OCI-LY1 (cell line): Measurements from ENCODE around the gene TNFRSF18.
"Not testable (repeated sequence)": the region's sequence is repeated elsewhere in the genome, so short reads cannot be mapped to it uniquely, and the experiment has no call there.

ENCODE experiments used
- H2AFZ ChIP-seq: fragments of 200-600 bp; sonication (generic), shearing (Covaris generic); 2 replicates; pipeline ENCODE4 v1.6.0; 2014; ENCODE audit warnings: antibody characterized with exemption, mild to moderate bottlenecking, low read length
- H3F3A ChIP-seq: fragments of 200-600 bp; sonication (generic), shearing (Covaris generic); 2 replicates; pipeline ENCODE4 v1.6.0; 2014; ENCODE audit warnings: mild to moderate bottlenecking, antibody characterized with exemption, low read length, moderate library complexity; ENCODE audit not compliant: insufficient read depth
- H3K27ac ChIP-seq: fragments of 200-600 bp; sonication (generic); 2 replicates; pipeline ENCODE4 v1.5.1; 2014; ENCODE audit warnings: low read length, mixed run types, mild to moderate bottlenecking, low read depth; ENCODE audit not compliant: poor library complexity, severe bottlenecking
- H3K27me3 ChIP-seq: fragments of 200-600 bp; sonication (generic); 2 replicates; pipeline ENCODE4 v1.6.0; 2014; ENCODE audit warnings: antibody characterized with exemption, mild to moderate bottlenecking, low read length, moderate library complexity; ENCODE audit not compliant: insufficient read depth
- H3K36me3 ChIP-seq: fragments of 200-600 bp; sonication (generic); 2 replicates; pipeline ENCODE4 v1.6.1; 2014; ENCODE audit warnings: mild to moderate bottlenecking, antibody characterized with exemption, low read length, moderate library complexity, mixed read lengths; ENCODE audit not compliant: insufficient read depth
- H3K4me1 ChIP-seq: fragments of 200-600 bp; sonication (generic); 2 replicates; pipeline ENCODE4 v1.5.1; 2014; ENCODE audit warnings: mild to moderate bottlenecking, low read length, moderate library complexity; ENCODE audit not compliant: insufficient read depth, severe bottlenecking
- H3K4me2 ChIP-seq: fragments of 200-600 bp; sonication (generic), shearing (Covaris generic); 2 replicates; pipeline ENCODE4 v1.6.1; 2014; ENCODE audit warnings: low read length
- H3K4me3 ChIP-seq: fragments of 200-600 bp; sonication (generic); 2 replicates; pipeline ENCODE4 v1.5.1; 2014; ENCODE audit warnings: low read length, low read depth, mild to moderate bottlenecking, mixed read lengths; ENCODE audit not compliant: poor library complexity, severe bottlenecking
- H3K79me2 ChIP-seq: fragments of 200-600 bp; shearing (Covaris generic); 2 replicates; pipeline ENCODE4 v1.6.1; 2016; ENCODE audit warnings: mixed run types, low read length, mixed read lengths; ENCODE audit not compliant: insufficient read depth
- H3K9ac ChIP-seq: fragments of 200-600 bp; sonication (generic), shearing (Covaris generic); 2 replicates; pipeline ENCODE4 v1.6.1; 2014; ENCODE audit warnings: mild to moderate bottlenecking, low read length, mixed read lengths
- H3K9me2 ChIP-seq: fragments of 200-600 bp; sonication (generic), shearing (Covaris generic); 2 replicates; pipeline ENCODE4 v1.6.1; 2014; ENCODE audit warnings: low read depth, mild to moderate bottlenecking, low read length, mixed read lengths
- H3K9me3 ChIP-seq: fragments of 200-600 bp; shearing (Covaris generic); 2 replicates; pipeline ENCODE4 v1.6.1; 2014; ENCODE audit warnings: low read length, mixed read lengths
- H4K20me1 ChIP-seq: fragments of 200-600 bp; sonication (generic), shearing (Covaris generic); 2 replicates; pipeline ENCODE4 v1.6.0; 2016; ENCODE audit warnings: mild to moderate bottlenecking, low read length; ENCODE audit not compliant: insufficient read depth
- EZH2 ChIP-seq: fragments of 200-600 bp; sonication (generic), shearing (Covaris generic); IDR thresholded peaks from 2 replicates; pipeline ENCODE4 v1.8.0; 2017; ENCODE audit warnings: borderline replicate concordance, mixed run types, mild to moderate bottlenecking, antibody characterized with exemption, low read length, moderate library complexity, mixed read lengths
- TF ChIP-seq, protein P1 (sequence below): fragments of 200-600 bp; sonication (generic), shearing (Covaris generic); IDR thresholded peaks from 2 replicates; pipeline ENCODE4 v1.5.1; 2017; ENCODE audit warnings: mild to moderate bottlenecking, antibody characterized with exemption, low read length, moderate library complexity, mixed read lengths

TNFRSF18 gene

DNA sequence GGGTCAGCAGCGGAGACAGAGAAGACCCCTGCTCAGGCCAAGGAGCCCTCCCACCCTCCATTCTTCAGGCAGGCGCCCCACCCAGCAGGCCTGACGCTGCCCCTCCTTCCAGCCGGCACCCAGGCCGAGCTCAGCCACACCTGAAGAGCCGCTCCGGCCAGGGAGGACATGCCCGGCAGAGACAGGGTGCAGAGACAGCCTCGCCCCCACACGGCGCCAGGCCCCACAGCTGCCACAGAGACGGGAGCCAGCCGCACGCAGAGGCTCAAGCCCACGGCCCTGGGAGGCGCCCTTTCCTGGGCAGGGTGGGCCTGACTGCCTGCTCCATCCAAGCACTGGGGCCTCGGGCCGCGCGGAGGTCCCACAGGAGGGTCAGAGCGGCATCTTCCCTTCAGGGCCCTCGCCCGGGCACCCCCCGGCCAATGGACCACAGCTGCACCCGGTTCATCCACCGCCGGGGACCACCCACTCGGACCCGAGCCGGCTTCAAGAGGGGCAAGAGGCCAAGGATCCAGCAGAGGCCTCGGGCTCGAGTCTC is 27.5 kb downstream of the TNFRSF18 start:
- Histone ChIP-seq H3K4me2 (no peak overlapping the region), H4K20me1 (no peaks in the 10 kb centered on the region), H3K27me3 (no peaks in the 10 kb centered on the region; the same call in 1 of the 2 replicates), H3K9me3 (no peaks in the 10 kb centered on the region), H2AFZ (no peak overlapping the region), H3K79me2 (no peaks in the 10 kb centered on the region), H3K36me3 (no peaks in the 10 kb centered on the region), H3K4me3 (no peak overlapping the region), H3K27ac (no peak overlapping the region), H3K9ac (no peak overlapping the region), H3K4me1 (no peaks in the 10 kb centered on the region), H3F3A (no peaks in the 10 kb centered on the region), H3K9me2 (no peaks in the 10 kb centered on the region)
- TF ChIP-seq, protein P1, sequence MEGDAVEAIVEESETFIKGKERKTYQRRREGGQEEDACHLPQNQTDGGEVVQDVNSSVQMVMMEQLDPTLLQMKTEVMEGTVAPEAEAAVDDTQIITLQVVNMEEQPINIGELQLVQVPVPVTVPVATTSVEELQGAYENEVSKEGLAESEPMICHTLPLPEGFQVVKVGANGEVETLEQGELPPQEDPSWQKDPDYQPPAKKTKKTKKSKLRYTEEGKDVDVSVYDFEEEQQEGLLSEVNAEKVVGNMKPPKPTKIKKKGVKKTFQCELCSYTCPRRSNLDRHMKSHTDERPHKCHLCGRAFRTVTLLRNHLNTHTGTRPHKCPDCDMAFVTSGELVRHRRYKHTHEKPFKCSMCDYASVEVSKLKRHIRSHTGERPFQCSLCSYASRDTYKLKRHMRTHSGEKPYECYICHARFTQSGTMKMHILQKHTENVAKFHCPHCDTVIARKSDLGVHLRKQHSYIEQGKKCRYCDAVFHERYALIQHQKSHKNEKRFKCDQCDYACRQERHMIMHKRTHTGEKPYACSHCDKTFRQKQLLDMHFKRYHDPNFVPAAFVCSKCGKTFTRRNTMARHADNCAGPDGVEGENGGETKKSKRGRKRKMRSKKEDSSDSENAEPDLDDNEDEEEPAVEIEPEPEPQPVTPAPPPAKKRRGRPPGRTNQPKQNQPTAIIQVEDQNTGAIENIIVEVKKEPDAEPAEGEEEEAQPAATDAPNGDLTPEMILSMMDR = no peak
- TF ChIP-seq EZH2 = no peak

DNA sequence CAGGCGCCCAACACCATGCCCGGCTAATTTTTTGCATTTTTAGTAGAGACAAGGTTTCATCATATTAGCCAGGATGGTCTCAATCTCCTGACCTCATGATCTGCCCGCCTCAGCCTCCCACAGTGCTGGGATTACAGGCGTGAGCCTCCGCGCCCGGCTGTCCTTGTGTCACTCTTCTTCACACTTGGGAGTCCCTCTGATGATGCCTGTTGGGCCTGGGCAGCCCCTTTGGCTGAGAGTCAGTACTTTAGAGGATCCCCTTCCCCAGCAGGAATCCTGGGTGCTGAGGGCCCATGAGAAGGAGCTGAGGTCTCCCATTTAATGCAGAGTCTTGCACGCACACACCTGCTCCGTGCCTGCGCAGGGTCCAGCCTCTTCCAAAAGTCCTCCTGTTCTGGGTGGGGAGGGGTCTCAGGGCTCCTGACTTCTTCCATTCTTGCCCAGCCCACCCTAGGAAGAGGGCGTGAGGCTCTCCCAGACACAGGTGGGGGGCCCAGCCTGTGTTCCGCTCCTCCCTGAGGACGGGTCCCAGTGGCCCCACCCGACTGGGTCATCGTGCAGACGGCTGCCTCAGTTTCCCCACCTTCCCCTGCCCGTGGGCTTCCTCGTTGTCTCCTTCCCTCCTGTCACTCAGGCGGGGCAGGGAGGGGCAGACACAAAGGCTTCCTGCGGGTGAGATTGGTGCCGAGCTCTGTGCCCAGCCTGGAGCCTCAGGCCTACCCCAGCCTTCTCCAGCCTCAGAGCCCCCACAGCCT is 28.8 kb downstream of the TNFRSF18 start:
- Histone ChIP-seq H3K27me3 (no peaks in the 10 kb centered on the region; the same call in 1 of the 2 replicates), H3K9me3 (no peaks in the 10 kb centered on the region), H3K4me3 (no peak overlapping the region), H3K79me2 (no peaks in the 10 kb centered on the region), H3F3A (no peaks in the 10 kb centered on the region), H4K20me1 (no peaks in the 10 kb centered on the region), H2AFZ (no peak overlapping the region), H3K4me2 (no peak overlapping the region), H3K27ac (no peak overlapping the region), H3K36me3 (no peaks in the 10 kb centered on the region), H3K4me1 (no peaks in the 10 kb centered on the region), H3K9ac (no peak overlapping the region), H3K9me2 (no peaks in the 10 kb centered on the region)
- TF ChIP-seq EZH2 = no peak
- TF ChIP-seq, protein P1 = no peak

DNA sequence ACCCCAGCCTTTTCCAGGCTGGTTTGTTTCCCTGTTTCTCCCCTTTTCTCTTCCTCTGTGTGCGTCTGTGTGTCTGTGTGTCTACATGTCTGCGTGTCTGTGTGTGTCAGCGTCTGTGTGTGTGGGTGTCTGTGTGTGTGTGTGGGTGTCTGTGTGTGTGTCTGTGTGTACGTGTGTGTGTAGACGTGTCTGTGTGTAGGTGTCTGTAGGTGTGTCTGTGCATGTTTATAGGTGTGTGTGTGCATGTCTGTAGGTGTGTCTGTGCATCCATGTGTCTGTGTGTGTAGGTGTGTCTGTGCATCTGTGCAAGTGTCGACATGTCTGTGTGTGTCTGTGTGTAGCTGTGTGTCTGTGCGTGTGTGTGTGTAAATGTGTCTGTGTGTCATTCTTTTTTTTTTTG is 29.5 kb downstream of the TNFRSF18 start:
- no peak overlapping the region for H3K9ac ChIP-seq
- no peak overlapping the region for H3K4me2 ChIP-seq
- no peak overlapping the region for H3K27ac ChIP-seq
- H4K20me1 ChIP-seq = no peaks in the 10 kb centered on the region
- no peak overlapping the region for H2AFZ ChIP-seq
- TF ChIP-seq, protein P1 = no peak
- no peak for TF ChIP-seq EZH2
- no peaks in the 10 kb centered on the region for H3K36me3 ChIP-seq
- no peaks in the 10 kb centered on the region for H3F3A ChIP-seq
- H3K9me2 ChIP-seq = no peaks in the 10 kb centered on the region
- no peak overlapping the region for H3K4me3 ChIP-seq
- H3K27me3 ChIP-seq = no peaks in the 10 kb centered on the region; the same call in 1 of the 2 replicates
- H3K79me2 ChIP-seq = no peaks in the 10 kb centered on the region
- no peaks in the 10 kb centered on the region for H3K4me1 ChIP-seq
- no peaks in the 10 kb centered on the region for H3K9me3 ChIP-seq

DNA sequence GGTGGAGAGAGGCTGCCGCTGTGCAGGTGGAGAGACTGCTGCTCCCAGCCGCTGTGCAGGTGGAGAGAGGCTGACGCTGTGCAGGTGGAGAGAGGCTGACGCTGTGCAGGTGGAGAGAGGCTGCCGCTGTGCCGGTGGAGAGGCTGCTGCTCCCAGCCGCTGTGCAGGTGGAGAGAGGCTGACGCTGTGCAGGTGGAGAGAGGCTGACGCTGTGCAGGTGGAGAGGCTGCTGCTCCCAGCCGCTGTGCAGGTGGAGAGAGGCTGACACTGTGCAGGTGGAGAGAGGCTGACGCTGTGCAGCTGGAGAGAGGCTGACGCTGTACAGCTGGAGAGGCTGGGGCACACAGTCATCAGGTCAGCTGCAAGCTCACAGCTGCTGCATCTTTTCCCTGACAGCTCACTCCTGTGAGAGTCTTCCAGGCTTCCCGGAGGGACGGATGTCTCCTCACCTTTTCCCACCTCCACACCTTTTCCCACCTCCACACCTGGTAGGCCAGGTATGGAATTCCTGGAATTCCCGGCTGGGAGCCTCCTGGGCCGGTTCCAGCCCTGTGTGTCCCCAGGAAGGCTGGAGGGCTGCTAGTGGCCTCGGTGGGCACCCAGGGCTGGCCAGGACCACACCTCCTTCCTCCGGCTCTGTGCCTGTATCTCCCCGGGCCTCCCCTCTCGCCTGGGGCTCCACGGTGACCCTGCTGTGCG is 30.2 kb downstream of the TNFRSF18 start:
- not testable (repeated sequence) for H4K20me1 ChIP-seq, H3K27me3 ChIP-seq, H3K9ac ChIP-seq, H3K4me3 ChIP-seq, H3K9me2 ChIP-seq, H3K9me3 ChIP-seq, H3K4me1 ChIP-seq, H3K27ac ChIP-seq, H2AFZ ChIP-seq, H3K4me2 ChIP-seq, H3K36me3 ChIP-seq, H3F3A ChIP-seq, H3K79me2 ChIP-seq
